Sigmoid colon (tissue), 4 donors: ENCODE results near the gene TMEM222.

Experiments
- EP300 ChIP-seq, 4 donors: sonication (generic); formaldehyde crosslinking; IDR thresholded peaks; one replicate each; pipeline ENCODE4 v1.6.1; 2017; ENCODE audit warnings: antibody characterized with exemption in 4 of 4
- POLR2A ChIP-seq, 2 donors: fragments of 450-650 bp; IDR thresholded peaks; one replicate each; pipeline ENCODE4 v1.6.1; 2016; ENCODE audit warnings: antibody characterized with exemption in 2 of 2, mild to moderate bottlenecking in 2 of 2, moderate library complexity in 2 of 2

- no peak for TF ChIP-seq EP300 (IDR thresholded peaks at IDR 0.05)
- no peak for TF ChIP-seq POLR2A (IDR thresholded peaks at IDR 0.05)
These were observed 13.9 kb upstream of the TMEM222 start for GRCh38 chr1:27307874-27308598.
